ENCODE measurements around the gene SOBP. TPM values are rescaled to one million over a fixed set of nuclear protein-coding genes. Genes with fewer than 3 reads are reported as not detected.

The SOBP gene
- total and polyA plus RNA-seq, 7 experiments from 2014 or later: 0.08 to 0.15 TPM; not detected in 5

DNA sequence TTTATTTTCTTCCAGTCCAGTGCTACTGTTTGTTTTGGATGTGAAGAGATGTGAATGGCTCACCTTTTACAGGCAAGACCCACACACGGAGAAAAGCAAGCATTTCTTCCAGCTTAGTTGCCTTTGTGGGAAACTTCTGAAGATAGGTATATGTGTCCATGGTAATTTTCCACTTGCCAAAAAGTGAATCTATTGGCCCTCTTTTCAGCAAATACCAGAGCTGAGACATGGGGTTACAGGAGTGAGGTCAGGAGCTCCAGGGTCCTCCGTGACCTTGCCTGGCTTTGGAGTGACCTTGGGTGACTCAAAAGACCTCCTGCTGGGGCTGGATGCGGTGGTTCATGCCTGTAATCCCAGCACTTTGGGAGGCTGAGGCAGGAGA is 167.4 kb downstream of the SOBP start:
- Histone ChIP-seq H3K4me1 (ENCODE audit: control insufficient read depth in 2 of 2, insufficient read depth in 2 of 2, low read length in 2 of 2) (peaks cover 21 to 26% of the 10 kb centered on the region in 2 donors), H3K27me3 (ENCODE audit: control insufficient read depth in 2 of 2, insufficient read depth in 2 of 2, low read length in 2 of 2) (no peaks in the 10 kb centered on the region), H3K4me3 (ENCODE audit: low read length) (peak overlapping the region; percentile 34), H3K9me3 (ENCODE audit: control insufficient read depth in 2 of 3, low read length in 3 of 3) (no peaks in the 10 kb centered on the region), H3K27ac (ENCODE audit: low read depth, low read length) (no peak overlapping the region), H3K36me3 (ENCODE audit: control insufficient read depth in 2 of 3, insufficient read depth in 3 of 3, low read length in 3 of 3) (no peaks in the 10 kb centered on the region)
- ATAC-seq: no peak
- Mint-ChIP-seq H3K27me3 (peaks cover 0 to 13% (median 5%) of the 10 kb centered on the region in 5 donors), H3K4me1 (peaks cover 25 to 44% (median 33%) of the 10 kb centered on the region in 7 donors), H3K4me3 (peak overlapping the region; percentile 64 to 86 (median 78)), H3K27ac (peak overlapping the region in 4 of 9 donors; percentile 51 to 88 (median 71)), H3K9me3 (peaks cover 0 to 2% (median 0%) of the 10 kb centered on the region in 11 donors), H3K36me3 (peaks cover 0 to 4% (median 0%) of the 10 kb centered on the region in 5 donors)
- ChIA-PET CTCF (interaction anchor here (2.4 kb wide), 1 partner anchor 17 kb away, joined by 7 read pairs; no protein-coding TSS in a partner anchor), POLR2A (interaction anchor here (1.5 kb wide), 1 partner anchor 13 kb away, joined by 4 read pairs; no protein-coding TSS in a partner anchor)
- DNase-seq: no peak
- intact Hi-C loops (cut with micrococcal nuclease): loop anchor here (5.0 to 10.0 kb wide), 2 partner anchors 163 to 165 kb away; partner anchors contain the start of gene SOBP (in 2 of the 2)

DNA sequence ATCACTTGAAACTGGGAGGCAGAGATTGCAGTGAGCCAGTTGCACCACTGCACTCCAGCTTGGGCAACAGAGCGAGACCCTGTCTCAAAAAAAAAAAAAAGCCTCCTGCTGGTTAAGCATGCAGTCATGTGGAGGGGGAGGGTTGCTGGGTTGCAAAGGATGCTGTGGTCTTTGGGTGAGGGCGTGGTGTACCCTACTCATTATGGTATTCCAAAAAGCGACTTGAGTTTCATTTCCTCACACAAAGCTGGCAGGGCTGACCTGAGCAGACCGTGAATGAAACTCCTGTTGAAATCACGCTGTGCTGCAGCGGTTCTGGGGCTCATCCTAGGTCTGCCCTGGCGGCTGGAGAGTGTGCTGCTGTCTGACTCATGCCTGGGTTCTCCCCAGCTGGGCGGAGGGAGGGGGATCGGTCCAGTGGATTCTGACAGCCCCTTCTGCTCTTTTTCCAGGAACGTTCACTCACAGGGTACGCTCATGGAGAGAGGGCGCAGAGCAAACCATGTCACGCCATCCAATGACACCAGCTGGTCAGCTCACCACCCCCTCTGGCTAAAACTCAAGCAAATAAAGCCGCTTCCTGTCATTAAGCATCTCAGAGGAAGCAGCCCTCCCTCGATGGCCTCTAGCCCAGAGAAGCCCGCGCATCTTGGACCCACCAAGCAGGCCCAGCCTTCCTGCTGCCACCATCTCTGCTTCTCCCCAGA is 168.0 kb downstream of the SOBP start:
- CTCF ChIA-PET: interaction anchor here (2.4 kb wide), 1 partner anchor 16 kb away, joined by 7 read pairs; no protein-coding TSS in a partner anchor
- Histone ChIP-seq H3K9me3 (ENCODE audit: control insufficient read depth in 2 of 3, low read length in 3 of 3) (no peaks in the 10 kb centered on the region), H3K27me3 (ENCODE audit: control insufficient read depth in 2 of 2, insufficient read depth in 2 of 2, low read length in 2 of 2) (no peaks in the 10 kb centered on the region), H3K4me1 (ENCODE audit: control insufficient read depth in 2 of 2, insufficient read depth in 2 of 2, low read length in 2 of 2) (peaks cover 21 to 26% of the 10 kb centered on the region in 2 donors), H3K27ac (ENCODE audit: low read depth, low read length) (peak overlapping the region; percentile 37), H3K4me3 (ENCODE audit: low read length) (peak overlapping the region; percentile 34), H3K36me3 (ENCODE audit: control insufficient read depth in 2 of 3, insufficient read depth in 3 of 3, low read length in 3 of 3) (no peaks in the 10 kb centered on the region)
- H3K9me3 Mint-ChIP-seq: no peaks in the 10 kb centered on the region
- POLR2A ChIA-PET: no interaction called here
- H3K4me3 Mint-ChIP-seq: peak overlapping the region; percentile 64 to 86 (median 78)
- peak overlapping the region in 8 of 9 donors; percentile 36 to 88 (median 64) for H3K27ac Mint-ChIP-seq
- ATAC-seq: peak; percentile 90
- intact Hi-C loops (cut with micrococcal nuclease): loop anchor here (5.0 to 10.0 kb wide), 2 partner anchors 163 to 166 kb away; partner anchors contain the start of gene SOBP (in 2 of the 2)
- peaks cover 0 to 4% (median 0%) of the 10 kb centered on the region in 5 donors for H3K36me3 Mint-ChIP-seq
- peaks cover 25 to 44% (median 33%) of the 10 kb centered on the region in 7 donors for H3K4me1 Mint-ChIP-seq
- peak in 8 of 9 donors; percentile 24 to 56 (median 42) for DNase-seq
- peaks cover 0 to 13% (median 5%) of the 10 kb centered on the region in 5 donors for H3K27me3 Mint-ChIP-seq

DNA sequence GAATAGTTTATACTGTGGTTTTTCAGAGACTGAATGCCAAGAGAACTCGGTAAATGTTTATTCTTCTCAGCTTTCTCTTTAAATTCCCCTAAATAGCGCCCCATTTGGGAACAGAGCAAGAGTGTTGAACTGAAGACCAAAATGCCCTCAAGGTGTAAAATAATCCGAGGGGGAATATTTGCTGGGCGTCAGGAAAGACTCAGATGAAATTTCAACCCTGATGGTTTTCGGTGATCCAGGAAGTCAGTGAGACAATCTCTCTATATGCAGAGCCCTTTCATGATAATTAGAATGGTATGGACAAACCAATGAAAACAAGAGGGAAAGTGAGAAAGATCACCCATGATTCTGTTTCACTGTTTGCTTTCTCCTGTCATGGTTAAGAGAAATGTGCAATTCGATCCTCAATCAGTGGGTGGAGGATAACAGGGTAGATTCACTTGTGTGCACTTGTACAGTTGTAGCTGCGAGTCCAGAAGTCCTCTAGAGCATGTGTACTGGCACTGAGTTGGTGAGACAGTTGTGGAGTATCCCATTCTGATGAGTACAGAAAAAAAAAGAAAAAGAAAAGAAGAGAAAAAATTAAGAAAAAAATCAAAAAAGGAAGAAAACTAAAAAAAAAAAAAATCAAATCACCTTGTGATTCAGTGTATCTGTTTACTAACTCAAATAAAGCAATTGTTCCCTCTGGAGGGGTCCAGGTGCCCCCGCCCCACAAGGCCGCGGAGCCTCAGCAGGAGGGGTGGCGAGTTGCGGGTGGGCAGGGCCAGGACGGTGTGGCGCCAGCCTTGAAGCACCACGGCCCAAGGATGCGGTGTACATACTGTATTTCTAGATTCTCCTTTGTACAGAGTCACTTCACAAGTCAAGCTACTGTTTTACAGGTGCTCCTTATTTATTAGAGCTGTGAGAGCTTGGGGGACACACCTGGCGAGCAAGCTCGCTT is 169.3 kb downstream of the SOBP start:
- Mint-ChIP-seq H3K36me3 (peaks cover 0 to 4% (median 0%) of the 10 kb centered on the region in 5 donors), H3K4me3 (peak overlapping the region in 2 of 10 donors; percentile 64 to 81), H3K27me3 (peaks cover 0 to 13% (median 5%) of the 10 kb centered on the region in 5 donors), H3K27ac (peak overlapping the region in 4 of 9 donors; percentile 36 to 89 (median 84)), H3K4me1 (peaks cover 25 to 44% (median 33%) of the 10 kb centered on the region in 7 donors), H3K9me3 (no peaks in the 10 kb centered on the region)
- ATAC-seq: no peak
- DNase-seq: no peak
- Histone ChIP-seq H3K36me3 (ENCODE audit: control insufficient read depth in 2 of 3, insufficient read depth in 3 of 3, low read length in 3 of 3) (no peaks in the 10 kb centered on the region), H3K27me3 (ENCODE audit: control insufficient read depth in 2 of 2, insufficient read depth in 2 of 2, low read length in 2 of 2) (no peaks in the 10 kb centered on the region), H3K4me3 (ENCODE audit: low read length) (no peak overlapping the region), H3K9me3 (ENCODE audit: control insufficient read depth in 2 of 3, low read length in 3 of 3) (no peaks in the 10 kb centered on the region), H3K4me1 (ENCODE audit: control insufficient read depth in 2 of 2, insufficient read depth in 2 of 2, low read length in 2 of 2) (peaks cover 21 to 26% of the 10 kb centered on the region in 2 donors), H3K27ac (ENCODE audit: low read depth, low read length) (no peak overlapping the region)
- CTCF ChIA-PET: no interaction called here
- POLR2A ChIA-PET: no interaction called here
- intact Hi-C loops (cut with micrococcal nuclease): loop anchor here (5.0 to 10.0 kb wide), 2 partner anchors 164 to 167 kb away; partner anchors contain the start of gene SOBP (in 2 of the 2)

DNA sequence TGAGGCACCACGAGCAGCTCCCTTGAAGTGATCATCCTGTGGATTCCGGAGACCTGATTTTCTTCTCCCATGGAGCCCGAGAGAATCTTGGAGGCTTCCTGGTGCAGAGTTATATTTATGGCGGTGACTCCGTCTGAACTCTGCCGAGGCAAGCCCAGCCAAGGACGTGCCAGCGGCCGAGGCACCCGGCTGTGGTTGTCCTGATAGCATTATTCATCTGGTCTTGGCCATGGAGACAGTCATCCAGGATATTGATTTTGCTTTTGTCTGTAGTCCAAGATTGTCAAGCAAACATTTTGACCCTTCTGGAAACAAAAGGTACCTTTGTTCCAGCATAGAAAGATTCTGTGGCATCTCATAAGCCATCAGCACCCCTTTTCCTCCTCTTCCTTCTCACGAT is 170.9 kb downstream of the SOBP start:
- intact Hi-C loops (cut with micrococcal nuclease): no loop called here
- DNase-seq (no peak), ATAC-seq (no peak)
- H3K36me3 ChIP-seq (ENCODE audit: control insufficient read depth in 2 of 3, insufficient read depth in 3 of 3, low read length in 3 of 3): no peaks in the 10 kb centered on the region
- no peak overlapping the region for H3K4me3 Mint-ChIP-seq
- no peaks in the 10 kb centered on the region for H3K27me3 ChIP-seq (ENCODE audit: control insufficient read depth in 2 of 2, insufficient read depth in 2 of 2, low read length in 2 of 2)
- no peaks in the 10 kb centered on the region for H3K9me3 ChIP-seq (ENCODE audit: control insufficient read depth in 2 of 3, low read length in 3 of 3)
- ChIA-PET CTCF (no interaction called here), POLR2A (no interaction called here)
- peak overlapping the region in 2 of 9 donors; percentile 12 to 28 for H3K27ac Mint-ChIP-seq
- no peak overlapping the region for H3K4me3 ChIP-seq (ENCODE audit: low read length)
- H3K36me3 Mint-ChIP-seq: peaks cover 0 to 4% (median 0%) of the 10 kb centered on the region in 5 donors
- H3K4me1 Mint-ChIP-seq: peaks cover 21 to 44% (median 33%) of the 10 kb centered on the region in 7 donors
- H3K9me3 Mint-ChIP-seq: no peaks in the 10 kb centered on the region
- H3K27me3 Mint-ChIP-seq: peaks cover 0 to 7% (median 0%) of the 10 kb centered on the region in 5 donors
- H3K4me1 ChIP-seq (ENCODE audit: control insufficient read depth in 2 of 2, insufficient read depth in 2 of 2, low read length in 2 of 2): peaks cover 21 to 26% of the 10 kb centered on the region in 2 donors
- no peak overlapping the region for H3K27ac ChIP-seq (ENCODE audit: low read depth, low read length)

DNA sequence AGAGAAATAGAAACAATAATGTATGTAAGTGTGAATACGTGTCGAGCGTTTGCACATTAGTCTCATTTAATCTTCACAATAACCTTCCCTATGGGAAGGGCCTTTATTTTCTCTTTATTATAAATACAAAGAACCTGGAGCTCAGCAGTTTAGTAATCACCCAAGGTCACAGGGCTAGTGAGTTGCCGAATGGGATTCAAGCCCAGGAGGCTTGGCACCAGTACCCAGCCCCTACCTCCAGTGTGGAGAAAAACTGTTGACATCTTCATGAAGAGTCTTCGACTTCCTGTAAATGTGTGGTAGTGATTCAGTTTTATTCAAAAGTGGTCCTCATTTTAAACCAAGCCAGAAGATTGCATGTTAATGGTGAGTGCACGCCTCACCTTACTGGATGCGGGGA is 171.4 kb downstream of the SOBP start:
- H3K27ac Mint-ChIP-seq: no peak overlapping the region
- CTCF ChIA-PET: no interaction called here

DNA sequence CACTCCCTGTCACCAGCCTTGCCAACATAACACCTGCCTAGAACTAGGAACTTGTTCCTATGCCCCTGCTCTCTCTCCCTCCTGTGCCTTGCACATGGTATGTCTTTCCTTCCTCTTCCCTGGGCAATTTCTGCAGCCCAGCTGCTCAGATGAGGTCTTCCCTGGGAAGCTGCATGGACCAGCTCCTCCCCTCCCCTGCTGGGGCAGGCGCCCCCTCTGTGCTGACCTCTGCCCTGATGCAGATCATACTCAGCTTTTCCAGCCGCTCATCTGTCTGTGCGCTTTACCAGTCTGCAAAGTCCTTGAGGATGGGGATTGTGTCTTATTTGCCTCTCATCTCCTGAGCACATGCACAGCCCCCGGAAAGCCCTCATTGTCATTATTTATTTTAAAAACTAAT is 172.4 kb downstream of the SOBP start:
- Histone ChIP-seq H3K9me3 (ENCODE audit: control insufficient read depth in 2 of 3, low read length in 3 of 3) (no peaks in the 10 kb centered on the region), H3K27ac (ENCODE audit: low read depth, low read length) (no peak overlapping the region), H3K27me3 (ENCODE audit: control insufficient read depth in 2 of 2, insufficient read depth in 2 of 2, low read length in 2 of 2) (no peaks in the 10 kb centered on the region), H3K36me3 (ENCODE audit: control insufficient read depth in 2 of 3, insufficient read depth in 3 of 3, low read length in 3 of 3) (no peaks in the 10 kb centered on the region), H3K4me3 (ENCODE audit: low read length) (no peak overlapping the region), H3K4me1 (ENCODE audit: control insufficient read depth in 2 of 2, insufficient read depth in 2 of 2, low read length in 2 of 2) (peaks cover 12 to 14% of the 10 kb centered on the region in 2 donors)
- no peak overlapping the region for H3K4me3 Mint-ChIP-seq
- peaks cover 12 to 33% (median 19%) of the 10 kb centered on the region in 7 donors for H3K4me1 Mint-ChIP-seq
- no peaks in the 10 kb centered on the region for H3K9me3 Mint-ChIP-seq
- H3K27me3 Mint-ChIP-seq: peaks cover 0 to 7% (median 0%) of the 10 kb centered on the region in 5 donors
- peak overlapping the region in 1 of 9 donors; percentile 36 for H3K27ac Mint-ChIP-seq
- no peak for ATAC-seq
- DNase-seq: no peak
- POLR2A ChIA-PET: no interaction called here
- intact Hi-C loops (cut with micrococcal nuclease): no loop called here
- CTCF ChIA-PET: no interaction called here
- peaks cover 0 to 3% (median 0%) of the 10 kb centered on the region in 5 donors for H3K36me3 Mint-ChIP-seq

More for the DNA sequence above, 171.4 kb downstream of the SOBP start:
- Mint-ChIP-seq H3K9me3 (no peaks in the 10 kb centered on the region), H3K4me1 (peaks cover 19 to 42% (median 29%) of the 10 kb centered on the region in 7 donors), H3K4me3 (no peak overlapping the region), H3K36me3 (peaks cover 0 to 3% (median 0%) of the 10 kb centered on the region in 5 donors), H3K27me3 (peaks cover 0 to 7% (median 0%) of the 10 kb centered on the region in 5 donors)
- H3K27me3 ChIP-seq (ENCODE audit: control insufficient read depth in 2 of 2, insufficient read depth in 2 of 2, low read length in 2 of 2): no peaks in the 10 kb centered on the region
- POLR2A ChIA-PET: no interaction called here
- DNase-seq (no peak), ATAC-seq (no peak)
- intact Hi-C loops (cut with micrococcal nuclease): no loop called here
- H3K4me1 ChIP-seq (ENCODE audit: control insufficient read depth in 2 of 2, insufficient read depth in 2 of 2, low read length in 2 of 2): peaks cover 21 to 22% of the 10 kb centered on the region in 2 donors
- H3K36me3 ChIP-seq (ENCODE audit: control insufficient read depth in 2 of 3, insufficient read depth in 3 of 3, low read length in 3 of 3): no peaks in the 10 kb centered on the region
- H3K27ac ChIP-seq (ENCODE audit: low read depth, low read length): no peak overlapping the region
- no peaks in the 10 kb centered on the region for H3K9me3 ChIP-seq (ENCODE audit: control insufficient read depth in 2 of 3, low read length in 3 of 3)
- no peak overlapping the region for H3K4me3 ChIP-seq (ENCODE audit: low read length)
